Endothelial cell of umbilical vein (primary cell): Measurements from ENCODE around the gene LMX1A. TPM values are rescaled to one million over a fixed set of nuclear protein-coding genes. Genes with fewer than 3 reads are reported as not detected.

Experiments used
- BruUV-seq: library from RNA; stranded (reverse); fragments of 400-500 nt; replicated peaks from 2 replicates; lab custom pipeline; 2021; lab: Mats Ljungman, UMichigan
- CTCF ChIA-PET: fragments of 300-600, 350-600 bp; sonication (Branson Sonifier 250); formaldehyde crosslinking; loops from one replicate; lab custom pipeline; 2021; ENCODE audit warnings: antibody characterized with exemption, inconsistent platforms; lab: Charles Lee
- POLR2A ChIA-PET: fragments of 300-600, 350-600 bp; sonication (Branson Sonifier 250); formaldehyde crosslinking; loops from one replicate; lab custom pipeline; 2021; ENCODE audit warnings: antibody characterized with exemption, inconsistent platforms; lab: Charles Lee
- DNase-seq: peaks from one replicate; pipeline ENCODE4 v3.0.0-alpha.2; 2011; ENCODE audit warnings: low read depth, low spot score
- FAIRE-seq: peaks from 2 replicates; lab custom pipeline; 2011; peaks lifted over from hg19 to GRCh38; lab: Jason Lieb, UNC
- H2AFZ ChIP-seq: 2 replicates; pipeline ENCODE4 v1.6.0; 2012; ENCODE audit warnings: low read depth, low read length, control low read depth, inconsistent platforms
- H3K27ac ChIP-seq: 2 replicates; pipeline ENCODE4 v1.5.1; 2011; ENCODE audit warnings: low read depth, mild to moderate bottlenecking, control low read depth, low read length, moderate library complexity; ENCODE audit not compliant: insufficient read depth
- H3K27me3 ChIP-seq, 2 experiments: 2 replicates each; pipeline versions ENCODE4 v1.6.0 to v1.6.1; 2011; ENCODE audit warnings: low read length in 2 of 2, mixed read lengths in 1 of 2; ENCODE audit not compliant: control insufficient read depth in 2 of 2, insufficient read depth in 2 of 2
- H3K36me3 ChIP-seq, 2 experiments: 2 replicates in 1 of 2; 3 replicates in 1 of 2; pipeline ENCODE4 v1.5.1; 2011; ENCODE audit warnings: low read length in 2 of 2, mild to moderate bottlenecking in 1 of 2, moderate library complexity in 1 of 2; ENCODE audit not compliant: control insufficient read depth in 2 of 2, insufficient read depth in 2 of 2; ENCODE audit errors: extremely low read depth in 1 of 2
- H3K4me1 ChIP-seq: 3 replicates; pipeline ENCODE4 v1.5.1; 2011; ENCODE audit warnings: mild to moderate bottlenecking, low read length; ENCODE audit not compliant: control insufficient read depth, insufficient read depth; ENCODE audit errors: extremely low read depth
- H3K4me2 ChIP-seq: 2 replicates; pipeline ENCODE4 v1.6.1; 2011; ENCODE audit warnings: low read length, control low read depth, mixed read lengths; ENCODE audit not compliant: insufficient read depth
- H3K4me3 ChIP-seq, 3 experiments: fragments of 200-600 bp in 1 of 3; sonication (generic), shearing (Covaris generic) in 1 of 3; replicated peaks in 1 of 3; 2 replicates each; pipeline ENCODE4 v1.5.1; 2011 to 2016; ENCODE audit warnings: control low read depth in 3 of 3, low read length in 3 of 3, mild to moderate bottlenecking in 2 of 3, inconsistent platforms in 1 of 3, low read depth in 1 of 3, moderate library complexity in 1 of 3; ENCODE audit not compliant: insufficient read depth in 1 of 3
- H3K79me2 ChIP-seq: 2 replicates; pipeline ENCODE4 v1.6.0; 2012; ENCODE audit warnings: low read length, inconsistent platforms; ENCODE audit not compliant: control insufficient read depth, insufficient read depth
- H3K9ac ChIP-seq: replicated peaks from 2 replicates; pipeline ENCODE3; 2011; ENCODE audit warnings: low read length, control low read depth; ENCODE audit not compliant: insufficient read depth; ENCODE audit errors: extremely low read depth
- H3K9me1 ChIP-seq: replicated peaks from 3 replicates; pipeline ENCODE4 v1.6.0; 2011; ENCODE audit warnings: mild to moderate bottlenecking, low read length; ENCODE audit not compliant: control insufficient read depth, insufficient read depth; ENCODE audit errors: extremely low read depth
- H3K9me3 ChIP-seq: replicated peaks from 2 replicates; pipeline ENCODE4 v1.5.1; 2012; ENCODE audit warnings: low read length, inconsistent platforms; ENCODE audit not compliant: control insufficient read depth, insufficient read depth
- H4K20me1 ChIP-seq: replicated peaks from 2 replicates; pipeline ENCODE3; 2011; ENCODE audit warnings: mild to moderate bottlenecking, low read length; ENCODE audit not compliant: control insufficient read depth, insufficient read depth; ENCODE audit errors: extremely low read depth
- EZH2 ChIP-seq: IDR thresholded peaks from 2 replicates; pipeline ENCODE4 v1.6.1; 2012; ENCODE audit warnings: borderline replicate concordance, low read depth, mild to moderate bottlenecking, moderate library complexity, low read length, inconsistent platforms; ENCODE audit not compliant: severe bottlenecking
- FOS ChIP-seq: IDR thresholded peaks from 2 replicates; pipeline ENCODE4 v1.6.1; 2011; ENCODE audit warnings: mild to moderate bottlenecking, low read length, moderate library complexity, borderline replicate concordance; ENCODE audit not compliant: insufficient read depth
- GATA2 ChIP-seq: IDR thresholded peaks from 2 replicates; pipeline ENCODE4 v1.7.0; 2011; ENCODE audit warnings: low read depth, mild to moderate bottlenecking, moderate library complexity, mixed read lengths, low read length; ENCODE audit not compliant: insufficient read length, insufficient read depth
- JUN ChIP-seq: IDR thresholded peaks from 2 replicates; pipeline ENCODE4 v1.6.1; 2011; ENCODE audit warnings: borderline replicate concordance, low read depth; ENCODE audit not compliant: insufficient read length, insufficient read depth
- MYC ChIP-seq: IDR thresholded peaks from one replicate; pipeline ENCODE4 v1.6.1; 2011; ENCODE audit warnings: mild to moderate bottlenecking, low read depth, low read length
- POLR2A ChIP-seq: IDR thresholded peaks from 2 replicates; pipeline ENCODE4 v1.6.1; 2012; ENCODE audit warnings: low read depth, mild to moderate bottlenecking, control low read depth, low read length
- POLR2AphosphoS5 ChIP-seq: IDR thresholded peaks from 2 replicates; pipeline ENCODE4 v1.6.1; 2012; ENCODE audit warnings: low read depth, mild to moderate bottlenecking, control low read depth, low read length, moderate library complexity; ENCODE audit not compliant: insufficient read depth
- dilution Hi-C: fragments of 300-500 bp; cut with MboI; formaldehyde crosslinking; loops from one replicate; pipeline ENCODE4 v1.15.0; 2019; ENCODE audit warnings: low sequenced_read_pairs; ENCODE audit not compliant: extremely low pct_ligation_motif_present
- intact Hi-C: fragments of 100-400 bp; cut with micrococcal nuclease; formaldehyde crosslinking; loops from one replicate; pipeline ENCODE4 v1.10.0; 2022
- polyA plus RNA-seq, 4 experiments: library from polyadenylated mRNA; depleted of rRNA in 3 of 4; stranded (reverse) in 3 of 4; unstranded in 1 of 4; fragments of >200 nt; gene quantifications; 2 replicates each; pipeline versions ENCODE4 v1.2.1 to v1.2.3, GENCODE V29; 2011 to 2012; ENCODE audit warnings: missing spikeins in 1 of 4
- total RNA-seq: library from RNA; stranded (reverse); gene quantifications from 2 replicates; pipeline ENCODE4 v1.2.3, GENCODE V29; 2021
- TF ChIP-seq, protein P1 (sequence below), 2 donors: IDR thresholded peaks; 1 replicate in 1 of 2; 2 replicates in 1 of 2; pipeline ENCODE4 v1.5.1; 2011; ENCODE audit warnings: low read length in 2 of 2, mild to moderate bottlenecking in 2 of 2, moderate library complexity in 2 of 2, control low read depth in 1 of 2, inconsistent platforms in 1 of 2, low read depth in 1 of 2; ENCODE audit not compliant: insufficient read depth in 1 of 2; ENCODE audit errors: extremely low read depth in 1 of 2
- TF ChIP-seq, protein P2 (sequence below): IDR thresholded peaks from 2 replicates; pipeline ENCODE4 v1.6.1; 2011; ENCODE audit not compliant: insufficient read depth, insufficient read length

Gene LMX1A
- total and polyA plus RNA-seq, 2 donors (not counting 3 experiments of a cell fraction or from before 2014, with no cell fraction given) = not detected

DNA sequence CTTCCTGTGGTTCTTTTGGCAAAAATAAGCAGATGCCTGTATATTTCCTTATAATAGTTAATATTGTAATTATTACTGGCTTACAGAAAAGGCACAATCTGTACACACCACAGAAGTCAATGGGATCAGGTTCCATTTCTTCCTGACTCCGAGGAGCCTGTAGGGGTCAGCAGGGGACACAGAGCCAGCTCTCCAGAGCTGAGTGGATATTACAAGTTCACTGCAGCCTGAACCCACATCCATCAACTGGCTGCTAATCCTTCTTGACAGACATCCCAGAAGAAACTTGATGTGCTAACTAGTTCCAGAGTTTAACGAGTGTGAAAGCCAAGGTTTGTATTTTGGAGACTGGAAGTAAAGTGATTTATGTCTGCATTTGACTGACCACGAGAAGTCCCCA lies 203.8 kb downstream of the LMX1A start:
- CTCF ChIA-PET = interaction anchor here (0.8 kb wide), 1 partner anchor 23 kb away, joined by 3 read pairs; no protein-coding TSS in a partner anchor

More for the DNA sequence above, 203.8 kb downstream of the LMX1A start:
- FAIRE-seq (no peak), DNase-seq (no peak)
- intact Hi-C loops (no loop called here), dilution Hi-C loops (no loop called here)
- POLR2A ChIA-PET = no interaction called here
- Histone ChIP-seq H3K79me2 (no peaks in the 10 kb centered on the region), H3K9ac (no peak overlapping the region), H3K36me3 (no peaks in the 10 kb centered on the region), H4K20me1 (no peaks in the 10 kb centered on the region), H2AFZ (no peak overlapping the region), H3K27ac (no peak overlapping the region), H3K27me3 (no peaks in the 10 kb centered on the region), H3K4me3 (no peak overlapping the region), H3K9me1 (no peaks in the 10 kb centered on the region), H3K4me2 (no peak overlapping the region), H3K4me1 (no peaks in the 10 kb centered on the region), H3K9me3 (no peaks in the 10 kb centered on the region)
- TF ChIP-seq, protein P1, sequence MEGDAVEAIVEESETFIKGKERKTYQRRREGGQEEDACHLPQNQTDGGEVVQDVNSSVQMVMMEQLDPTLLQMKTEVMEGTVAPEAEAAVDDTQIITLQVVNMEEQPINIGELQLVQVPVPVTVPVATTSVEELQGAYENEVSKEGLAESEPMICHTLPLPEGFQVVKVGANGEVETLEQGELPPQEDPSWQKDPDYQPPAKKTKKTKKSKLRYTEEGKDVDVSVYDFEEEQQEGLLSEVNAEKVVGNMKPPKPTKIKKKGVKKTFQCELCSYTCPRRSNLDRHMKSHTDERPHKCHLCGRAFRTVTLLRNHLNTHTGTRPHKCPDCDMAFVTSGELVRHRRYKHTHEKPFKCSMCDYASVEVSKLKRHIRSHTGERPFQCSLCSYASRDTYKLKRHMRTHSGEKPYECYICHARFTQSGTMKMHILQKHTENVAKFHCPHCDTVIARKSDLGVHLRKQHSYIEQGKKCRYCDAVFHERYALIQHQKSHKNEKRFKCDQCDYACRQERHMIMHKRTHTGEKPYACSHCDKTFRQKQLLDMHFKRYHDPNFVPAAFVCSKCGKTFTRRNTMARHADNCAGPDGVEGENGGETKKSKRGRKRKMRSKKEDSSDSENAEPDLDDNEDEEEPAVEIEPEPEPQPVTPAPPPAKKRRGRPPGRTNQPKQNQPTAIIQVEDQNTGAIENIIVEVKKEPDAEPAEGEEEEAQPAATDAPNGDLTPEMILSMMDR (IDR thresholded peaks at IDR 0.05; ENCODE audit: extremely low read depth in 1 of 2, insufficient read depth in 1 of 2, low read depth in 1 of 2, low read length in 2 of 2) = no peak
- TF ChIP-seq, protein P2, sequence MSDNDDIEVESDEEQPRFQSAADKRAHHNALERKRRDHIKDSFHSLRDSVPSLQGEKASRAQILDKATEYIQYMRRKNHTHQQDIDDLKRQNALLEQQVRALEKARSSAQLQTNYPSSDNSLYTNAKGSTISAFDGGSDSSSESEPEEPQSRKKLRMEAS = no peak
- TF ChIP-seq MYC = no peak
- TF ChIP-seq JUN = no peak
- TF ChIP-seq EZH2 = no peak
- no peak for TF ChIP-seq POLR2A
- TF ChIP-seq POLR2AphosphoS5 = no peak
- no peak for TF ChIP-seq GATA2
- TF ChIP-seq FOS = no peak
- no TSS peak for BruUV-seq
